Fibroblast of gingiva (primary cell): Measurements from ENCODE around the gene JPH4.
"Not testable (repeated sequence)": the region's sequence is repeated elsewhere in the genome, so short reads cannot be mapped to it uniquely, and the experiment has no call there.

Experiments
- DNase-seq: peaks from one replicate; pipeline ENCODE4 v3.0.0-alpha.2; 2011; ENCODE audit warnings: low read depth

JPH4 gene

GRCh38 chr14:23547924-23548323 lies 30.7 kb downstream of the JPH4 start:
- DNase-seq = no peak

DNA sequence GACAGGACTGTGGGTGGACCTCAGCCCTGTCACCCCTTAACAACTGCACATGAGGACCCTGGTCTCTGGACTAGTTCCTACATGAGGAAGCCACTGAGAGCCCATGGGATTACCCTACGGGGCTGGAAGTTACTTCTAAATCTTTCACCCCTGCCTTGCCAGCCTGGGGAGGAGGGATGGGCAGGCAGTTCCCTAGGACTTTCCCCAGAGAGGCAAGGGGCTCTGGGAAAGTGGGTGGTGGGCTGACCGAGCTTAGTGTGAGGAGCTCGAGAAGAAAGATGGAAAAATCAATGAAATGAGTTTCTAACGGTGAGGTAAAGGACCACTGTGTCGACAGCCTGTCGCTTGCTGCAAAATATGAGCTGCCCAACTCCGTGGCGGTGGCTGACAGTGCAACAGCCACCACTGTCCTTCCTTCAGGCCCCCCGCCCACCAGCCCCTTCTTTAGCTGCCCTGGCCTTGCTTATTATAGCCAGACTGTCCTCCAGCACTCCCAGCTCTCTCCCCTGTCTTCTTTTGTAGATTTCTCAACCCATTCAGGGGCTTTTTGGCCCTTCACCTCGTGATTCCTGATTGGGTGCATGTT lies 32.0 kb downstream of the JPH4 start:
- DNase-seq = no peak

DNA sequence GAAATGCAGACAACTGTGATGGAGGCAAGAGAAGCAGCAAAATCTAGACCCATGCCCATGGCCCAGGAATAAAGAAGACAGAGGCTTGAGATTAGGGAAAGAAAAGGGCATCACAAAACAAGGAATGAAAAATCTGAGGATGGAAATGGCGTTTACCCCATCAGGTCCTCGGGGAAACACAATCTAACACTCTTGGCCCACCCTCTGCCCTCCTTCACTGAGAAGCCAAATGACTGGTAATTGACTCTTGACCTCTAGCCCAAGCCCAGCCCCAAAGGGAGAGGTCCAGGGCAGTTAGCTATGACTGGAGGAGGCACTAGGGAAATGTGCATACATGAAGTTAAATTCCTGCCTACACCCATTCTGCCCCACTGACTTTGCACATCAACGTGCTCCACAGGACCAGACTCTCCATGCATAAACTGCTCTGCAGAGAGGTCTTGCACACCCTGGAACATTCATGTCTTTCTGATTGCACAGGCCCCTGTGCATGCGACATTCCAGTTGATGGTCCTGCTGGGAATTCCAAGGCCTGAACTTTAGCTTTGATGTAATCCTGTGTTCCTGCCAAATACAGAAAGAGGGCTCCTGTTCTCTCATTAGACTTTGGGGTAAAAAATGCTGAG lies 32.7 kb downstream of the JPH4 start:
- DNase-seq = no peak

DNA sequence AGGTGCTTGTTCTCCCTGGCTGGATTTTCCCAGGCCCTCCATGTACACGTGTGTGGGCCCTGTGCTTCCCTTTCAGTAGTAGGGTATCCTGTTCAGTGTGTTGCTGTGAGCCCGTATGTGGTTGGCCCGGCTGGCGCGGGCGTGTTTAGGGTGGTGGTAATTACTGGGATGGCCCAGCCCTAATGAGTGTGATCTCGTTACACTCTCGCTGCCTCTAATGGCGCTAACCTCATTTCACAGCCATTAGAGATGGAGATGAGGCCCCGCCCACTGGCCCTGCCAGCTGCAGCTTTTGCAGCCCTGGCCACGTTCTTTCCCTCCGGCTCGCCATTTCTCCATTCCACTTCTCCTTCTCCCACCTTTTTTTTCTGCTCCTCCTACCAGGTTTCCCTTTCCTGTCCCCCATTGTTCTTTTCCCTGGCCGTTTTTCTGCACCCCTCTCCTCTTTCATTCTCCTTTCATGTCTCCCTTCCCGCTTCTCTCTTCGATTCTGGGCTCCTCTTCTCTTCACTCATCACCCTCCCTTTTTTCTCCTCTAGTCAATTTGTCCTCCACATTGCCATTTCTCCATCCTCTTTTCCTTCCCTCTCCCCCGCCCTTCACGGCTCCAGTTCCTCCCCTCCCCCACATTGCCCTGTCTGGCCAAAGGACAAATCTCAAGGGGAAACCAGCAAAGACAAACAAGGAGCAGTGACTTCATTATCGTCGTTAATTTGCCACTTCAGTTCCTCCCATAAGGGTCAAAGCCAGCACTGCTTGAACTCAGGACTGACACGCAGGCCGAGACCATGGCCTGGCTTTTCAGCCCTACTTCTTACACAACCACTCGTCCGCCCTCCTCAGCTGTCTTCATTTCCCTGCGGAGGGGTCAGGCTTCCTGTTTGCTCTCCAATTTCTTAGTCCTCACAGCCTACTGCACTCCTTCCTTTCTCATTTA lies 33.8 kb downstream of the JPH4 start:
- no peak for DNase-seq

- no peak for DNase-seq
Observed at GRCh38 chr14:23543403-23543802, 35.2 kb downstream of the JPH4 start.

DNA sequence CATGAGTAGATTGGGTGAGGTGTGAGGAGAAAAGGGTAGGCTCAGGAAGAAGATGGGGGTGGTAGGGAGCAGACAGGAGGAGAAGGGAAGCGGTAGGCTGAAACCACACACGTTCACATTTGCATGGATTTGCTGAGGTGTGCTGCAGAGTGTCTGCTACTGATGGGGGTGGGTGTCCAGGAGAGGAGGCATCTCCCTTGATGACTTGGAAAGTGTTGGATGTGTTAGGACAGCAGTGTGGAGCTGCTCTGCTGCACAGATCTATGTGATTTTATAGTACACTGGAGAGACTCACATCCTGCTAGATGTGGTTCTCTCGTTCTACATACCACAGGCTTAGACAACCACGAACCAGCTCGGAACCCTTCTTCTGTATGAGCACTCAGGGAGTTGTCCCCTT lies 36.3 kb downstream of the JPH4 start:
- DNase-seq = no peak

DNA sequence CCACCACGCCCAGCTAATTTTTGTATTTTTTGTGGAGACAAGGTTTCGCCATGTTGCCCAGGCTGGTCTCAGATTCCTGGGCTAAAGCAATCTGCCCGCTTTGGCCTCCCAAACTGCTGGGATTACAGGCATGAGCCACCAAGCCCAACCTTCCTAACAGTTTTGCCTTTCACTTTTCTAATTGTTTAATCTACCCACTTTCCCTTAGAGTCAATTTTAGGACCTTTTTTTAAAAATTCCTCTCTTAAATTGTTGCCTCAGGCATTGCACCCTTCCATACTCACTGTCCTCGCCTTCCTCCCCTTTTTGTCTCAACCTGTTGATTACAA lies 38.5 kb downstream of the JPH4 start:
- DNase-seq = no peak

- DNase-seq = no peak
Observed at GRCh38 chr14:23539248-23540140, 39.1 kb downstream of the JPH4 start.

- DNase-seq = no peak
Observed at GRCh38 chr14:23538785-23539184, 39.8 kb downstream of the JPH4 start.

GRCh38 chr14:23538050-23538718 lies 40.4 kb downstream of the JPH4 start:
- no peak for DNase-seq

DNA sequence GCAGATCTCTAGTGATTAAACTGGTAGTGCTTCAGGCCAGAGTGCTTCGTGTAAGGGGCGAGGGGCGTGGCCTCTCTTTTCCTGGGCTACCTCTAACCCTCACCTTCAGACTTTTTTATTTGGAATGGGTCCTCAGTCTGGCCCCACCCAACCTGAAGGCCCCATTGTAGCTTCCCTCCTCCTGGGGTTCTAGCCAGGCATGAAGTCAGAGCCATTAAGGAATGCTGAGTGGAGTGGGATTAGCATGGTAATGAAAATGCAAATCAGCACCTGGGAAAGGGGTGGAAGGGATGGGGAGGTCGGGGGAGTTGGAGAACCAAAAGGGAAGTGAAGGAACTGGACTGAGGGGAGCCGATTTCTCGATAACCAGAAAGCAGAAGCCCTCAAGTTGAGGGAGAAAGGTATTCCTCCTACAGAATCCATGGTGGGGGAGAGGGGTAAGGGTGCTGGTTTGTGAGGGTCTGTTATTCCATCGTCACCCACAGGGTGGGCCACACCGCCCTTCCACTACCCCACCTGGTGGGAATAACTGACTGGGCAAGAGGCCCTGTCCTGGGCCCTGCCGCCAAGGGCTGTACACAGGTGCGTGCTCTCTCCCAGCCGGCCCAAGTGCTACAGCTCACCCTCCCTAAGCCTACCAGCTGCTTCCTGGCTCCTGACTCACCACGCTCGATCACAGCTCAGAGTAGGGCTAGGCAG lies 41.1 kb downstream of the JPH4 start:
- no peak for DNase-seq

DNA sequence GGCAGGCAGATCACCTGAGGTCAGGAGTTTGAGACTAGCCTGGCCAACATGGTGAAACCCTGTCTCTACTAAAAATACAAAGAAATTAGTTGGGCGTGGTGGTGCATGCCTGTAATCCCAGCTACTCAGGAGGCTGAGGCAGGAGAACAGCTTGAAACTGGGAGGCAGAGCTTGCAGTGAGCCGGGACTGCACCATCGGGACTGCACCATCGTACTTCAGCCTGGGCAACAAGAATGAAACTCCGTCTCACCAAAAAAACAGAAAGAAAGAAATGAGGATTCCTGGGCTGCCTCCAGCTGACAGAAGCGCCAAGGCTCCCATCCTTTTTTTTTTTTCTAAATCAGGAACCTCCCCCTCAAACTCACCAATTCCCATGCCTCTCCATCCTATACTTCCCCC lies 41.7 kb downstream of the JPH4 start:
- DNase-seq = not testable (repeated sequence)

DNA sequence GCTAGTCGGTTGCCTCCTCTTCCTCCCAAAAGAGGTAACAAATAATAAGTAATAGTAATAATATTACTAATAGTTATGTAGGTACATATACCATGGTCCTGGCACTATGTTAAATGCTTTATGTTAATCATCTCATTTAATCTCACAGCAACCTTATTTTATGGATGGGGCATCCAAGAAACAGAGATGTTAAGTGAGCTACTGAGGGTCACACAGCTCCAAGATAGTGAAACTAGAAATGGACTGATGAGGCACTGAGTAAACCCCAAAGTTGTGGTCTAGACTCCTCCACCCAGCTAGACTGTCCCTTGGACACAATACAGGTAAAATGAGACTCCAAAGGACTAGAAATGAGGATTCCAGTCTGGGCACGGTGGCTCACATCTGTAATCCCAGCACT lies 42.1 kb downstream of the JPH4 start:
- no peak for DNase-seq

GRCh38 chr14:23535943-23536342 lies 42.6 kb downstream of the JPH4 start:
- no peak for DNase-seq

DNA sequence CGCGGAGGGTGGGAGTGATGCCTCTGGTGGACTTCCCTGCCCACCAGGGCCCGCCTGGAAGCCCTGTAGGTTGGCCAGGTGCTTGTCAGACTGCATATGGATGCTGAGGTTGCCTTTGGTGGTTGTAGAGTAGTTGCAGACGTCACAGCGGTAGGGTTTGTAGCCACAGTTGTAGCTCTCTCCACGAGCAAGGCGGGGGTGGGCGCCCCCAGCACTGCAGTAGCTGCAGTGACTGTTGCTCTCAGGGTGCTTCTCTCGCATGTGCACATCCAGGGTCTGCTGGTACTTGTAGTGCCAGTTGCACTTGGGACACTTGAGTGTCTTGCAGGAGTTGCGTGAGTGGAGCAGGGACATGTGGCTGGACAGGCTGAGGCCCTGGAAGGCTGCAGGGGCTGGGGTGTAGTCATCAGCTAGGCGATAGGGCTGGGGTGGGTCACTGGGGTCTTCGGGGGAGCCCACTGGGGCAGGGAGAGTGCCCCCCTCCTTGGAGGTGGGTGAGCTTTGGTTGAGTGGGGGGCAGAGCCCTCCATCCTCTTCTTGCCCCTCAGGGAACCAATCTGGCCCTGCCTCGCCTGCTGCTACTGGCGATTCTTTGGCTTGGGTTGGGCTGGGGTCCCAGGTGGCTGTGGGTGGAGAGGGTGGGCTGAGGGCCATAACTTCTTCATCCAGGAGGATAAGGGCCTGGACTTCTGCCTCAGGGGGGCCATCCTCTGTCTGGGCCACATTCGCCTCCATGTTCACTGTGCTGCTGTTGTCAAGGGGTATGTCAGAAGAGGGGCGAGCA lies 44.7 kb downstream of the JPH4 start:
- no peak for DNase-seq

DNA sequence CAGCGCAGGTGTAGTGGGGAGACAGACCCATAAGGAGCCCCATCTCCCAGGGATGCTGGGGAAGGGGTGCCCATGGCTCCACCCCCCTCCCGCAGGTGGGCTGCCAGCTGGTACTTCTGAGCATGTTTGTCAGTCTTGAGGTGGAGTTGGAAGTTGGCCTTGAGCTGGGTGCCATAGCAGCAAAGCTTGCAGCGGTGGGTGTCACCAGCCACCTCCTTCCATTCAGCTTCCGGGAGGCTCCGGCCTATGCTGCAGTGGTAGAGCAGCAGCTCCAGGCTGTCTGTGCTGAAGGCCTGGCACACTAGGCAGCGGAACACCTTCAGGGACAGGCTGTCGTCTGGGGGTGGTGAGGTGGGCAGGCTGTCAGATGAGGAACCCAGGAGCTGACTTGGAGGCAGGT lies 45.9 kb downstream of the JPH4 start:
- DNase-seq = no peak

GRCh38 chr14:23531391-23531790 lies 47.2 kb downstream of the JPH4 start:
- DNase-seq = no peak

GRCh38 chr14:23530375-23531055 lies 48.1 kb downstream of the JPH4 start:
- no peak for DNase-seq

GRCh38 chr14:23529016-23529415 lies 49.6 kb downstream of the JPH4 start:
- DNase-seq = no peak

DNA sequence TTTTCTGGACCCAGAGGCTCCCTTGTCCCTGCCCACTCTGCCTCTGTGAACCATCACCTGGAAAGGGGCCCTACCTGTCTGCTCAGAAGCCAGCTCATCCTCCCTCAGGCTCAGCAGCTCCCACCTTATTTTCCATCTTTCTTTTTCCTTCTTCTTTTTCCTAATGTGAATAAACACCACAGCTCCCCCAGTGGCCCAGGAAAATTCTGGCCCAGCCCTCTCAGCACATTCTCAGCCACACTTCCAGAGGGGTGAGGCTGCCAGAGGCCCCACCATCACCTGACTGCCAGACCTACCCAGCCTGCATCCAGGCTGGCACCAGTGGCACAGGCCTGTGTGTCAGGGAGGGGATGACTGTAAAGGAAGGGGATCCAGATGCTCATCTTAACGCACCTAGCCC lies 50.0 kb downstream of the JPH4 start:
- DNase-seq = no peak
